Jurkat, Clone E6-1 (cell line): ENCODE results near the gene FLNC.
A peak's percentile ranks its signal among the peaks of the same experiment; 100 is the strongest.

Experiments used
- DNase-seq: peaks from one replicate; pipeline ENCODE4 v3.0.0-alpha.2; 2011; ENCODE audit warnings: low read depth, low spot score
- H3K4me3 ChIP-seq: 2 replicates; pipeline ENCODE4 v1.5.1; 2011; ENCODE audit warnings: mild to moderate bottlenecking, low read length, control low read depth, moderate library complexity

Gene FLNC

DNA sequence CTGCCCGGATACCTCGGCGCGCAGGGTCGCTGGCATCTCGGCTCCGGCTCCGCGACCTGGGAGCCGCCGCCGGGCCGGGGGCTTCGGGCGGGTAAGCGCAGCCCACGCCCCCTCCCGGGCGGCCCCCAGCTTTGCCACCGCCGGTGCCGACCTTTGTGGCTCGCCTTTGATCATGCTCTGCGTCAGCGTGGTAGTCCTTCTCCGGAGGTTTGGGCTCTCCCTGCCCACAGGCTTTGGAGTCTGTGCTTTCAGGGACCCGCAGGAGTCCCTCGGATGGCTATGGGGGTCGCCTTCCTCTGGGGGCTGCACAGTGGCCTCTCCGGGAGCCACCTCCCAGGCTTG is 39.7 kb downstream of the FLNC start:
- no peak for DNase-seq
- peak overlapping the region; percentile 47 for H3K4me3 ChIP-seq

- DNase-seq = no peak
- H3K4me3 ChIP-seq = no peak overlapping the region
Measured at GRCh38 chr7:128871050-128871449, 40.8 kb downstream of the FLNC start.

DNA sequence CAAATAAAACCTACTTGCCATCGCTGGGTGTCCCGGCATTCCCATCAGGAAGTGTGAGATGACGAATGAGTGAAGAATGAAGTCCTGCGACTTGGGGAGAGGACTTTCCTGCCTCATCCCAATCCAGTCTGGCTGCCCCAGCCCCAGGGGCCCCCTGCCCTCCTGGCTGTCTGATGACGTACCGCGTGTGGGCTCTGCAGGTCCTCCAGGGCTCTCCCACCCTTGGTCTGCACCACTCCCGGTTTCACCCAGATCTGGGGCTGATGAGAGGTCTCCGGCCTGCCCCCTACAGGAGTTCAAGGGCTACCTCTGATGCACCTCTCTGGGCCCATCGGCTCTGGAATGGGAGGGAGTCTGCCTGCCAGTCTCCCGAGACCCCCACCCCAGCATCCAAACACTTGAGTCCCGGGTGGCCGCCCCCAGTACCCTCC is 42.2 kb downstream of the FLNC start:
- H3K4me3 ChIP-seq = no peak overlapping the region
- DNase-seq = no peak

GRCh38 chr7:128873234-128873633 is 43.0 kb downstream of the FLNC start:
- no peak for DNase-seq
- H3K4me3 ChIP-seq = no peak overlapping the region

GRCh38 chr7:128874140-128875031 is 44.2 kb downstream of the FLNC start:
- no peak for DNase-seq
- H3K4me3 ChIP-seq = no peak overlapping the region

- no peak for DNase-seq
- no peak overlapping the region for H3K4me3 ChIP-seq
Measured at GRCh38 chr7:128875523-128875948, 45.3 kb downstream of the FLNC start.

DNA sequence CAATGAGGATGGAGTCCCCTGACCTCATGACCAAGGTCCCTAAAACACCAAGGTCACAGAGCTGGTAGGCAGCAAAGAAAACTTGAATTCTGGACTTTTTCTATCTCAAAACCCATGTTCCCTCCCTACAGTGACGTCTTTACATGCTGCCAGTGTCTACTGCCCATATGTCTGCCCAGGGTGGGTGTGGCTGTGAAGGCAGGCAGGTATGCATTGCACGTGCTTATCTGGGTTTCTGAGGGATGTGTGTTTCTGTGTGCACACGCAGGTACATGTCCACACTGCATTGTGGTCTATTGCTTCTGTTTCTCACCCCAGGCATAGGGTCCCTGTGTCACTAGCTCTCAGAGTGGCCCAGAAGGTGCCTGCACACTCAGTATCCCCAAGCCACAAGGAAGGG is 45.9 kb downstream of the FLNC start:
- no peak overlapping the region for H3K4me3 ChIP-seq
- DNase-seq = no peak

- no peak overlapping the region for H3K4me3 ChIP-seq
- no peak for DNase-seq
Measured at GRCh38 chr7:128876586-128876977, 46.4 kb downstream of the FLNC start.

GRCh38 chr7:128876978-128877755 is 47.0 kb downstream of the FLNC start:
- no peak for DNase-seq
- no peak overlapping the region for H3K4me3 ChIP-seq

- 0 out of 2 replicates have a peak overlapping the region, but pooled peaks have one; percentile 9 for H3K4me3 ChIP-seq
Measured at GRCh38 chr7:128877756-128878120, 47.5 kb downstream of the FLNC start.

GRCh38 chr7:128878226-128879105 is 48.3 kb downstream of the FLNC start:
- H3K4me3 ChIP-seq = no peak overlapping the region
- no peak for DNase-seq

More at GRCh38 chr7:128877756-128878120, 47.5 kb downstream of the FLNC start:
- DNase-seq = no peak

DNA sequence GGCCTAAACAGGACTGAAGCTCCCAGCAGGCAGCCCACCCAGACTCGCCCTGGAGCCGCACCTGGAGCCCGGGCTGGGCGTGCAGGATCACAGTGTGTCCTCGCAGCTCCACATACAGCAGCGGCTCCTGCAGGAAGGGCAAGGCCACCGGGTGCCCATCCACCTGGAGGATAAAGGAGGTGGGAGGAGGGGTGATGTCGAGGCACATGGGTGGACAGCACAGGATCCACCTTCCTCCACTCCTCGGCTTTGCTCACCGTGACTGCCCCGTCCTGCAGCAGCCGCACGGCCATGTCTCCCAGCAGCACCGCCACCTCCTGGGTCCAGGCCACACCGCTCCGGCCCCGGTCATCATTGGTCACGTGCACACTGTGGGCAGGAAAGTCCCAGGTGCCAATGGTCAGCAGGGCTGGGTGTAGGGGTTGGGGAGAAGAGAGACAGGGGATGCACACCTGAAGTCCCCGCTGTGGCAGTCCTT is 49.3 kb downstream of the FLNC start:
- no peak for DNase-seq
- H3K4me3 ChIP-seq = no peak overlapping the region

GRCh38 chr7:128879939-128880746 is 49.9 kb downstream of the FLNC start:
- no peak for DNase-seq
- no peak overlapping the region for H3K4me3 ChIP-seq

DNA sequence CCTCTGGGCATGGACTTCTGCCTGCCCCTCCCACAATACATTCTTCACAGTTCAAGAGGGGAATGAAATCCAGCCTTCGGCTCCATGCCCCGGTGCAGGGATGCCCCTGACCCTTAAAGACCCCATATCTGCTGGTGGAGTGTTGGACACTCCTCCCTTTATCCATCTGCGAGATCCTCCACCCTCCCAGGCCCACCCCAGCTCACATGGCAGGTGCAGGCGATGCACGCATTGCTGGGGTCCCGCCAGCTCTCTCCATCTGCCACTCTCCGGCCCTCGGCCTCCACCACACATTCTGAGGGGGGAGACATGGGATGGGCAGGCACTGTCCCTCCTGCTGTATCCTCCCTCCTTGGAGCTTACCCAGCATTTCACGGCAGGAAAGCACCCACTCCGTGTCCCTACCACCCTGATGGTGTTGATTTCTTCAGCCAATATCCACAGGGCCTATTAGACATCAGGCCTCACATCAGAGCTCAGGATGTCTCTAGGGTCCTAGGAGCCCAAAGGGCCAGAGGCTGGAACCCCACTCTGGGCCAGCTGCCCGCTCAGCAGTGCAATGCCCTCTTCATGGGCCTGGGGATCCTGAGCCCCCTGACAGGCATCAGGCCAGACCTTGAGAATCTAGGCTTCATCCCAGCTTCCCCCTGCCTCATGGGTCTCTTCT is 50.7 kb downstream of the FLNC start:
- DNase-seq = no peak
- no peak overlapping the region for H3K4me3 ChIP-seq

GRCh38 chr7:128881458-128882125 is 51.4 kb downstream of the FLNC start:
- DNase-seq = no peak
- H3K4me3 ChIP-seq = no peak overlapping the region

DNA sequence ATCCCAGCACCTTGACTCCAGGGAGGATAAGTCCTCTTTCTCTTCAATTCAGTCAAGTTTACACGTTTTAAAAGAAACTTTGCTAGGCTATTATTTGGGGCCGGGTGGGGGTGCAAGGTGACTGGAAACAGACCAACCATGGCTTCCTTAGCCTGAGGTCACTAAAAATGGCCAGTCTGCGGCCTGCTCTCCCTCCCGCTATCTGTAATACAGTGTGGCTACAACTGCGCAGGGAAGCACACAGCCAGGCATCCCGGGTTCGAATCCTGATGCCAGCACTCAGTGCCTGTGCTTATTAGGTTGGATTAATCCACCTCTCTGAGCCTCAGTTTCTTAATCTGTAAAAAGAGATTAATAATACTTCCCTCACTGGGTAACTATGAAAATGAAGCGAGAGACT is 51.9 kb downstream of the FLNC start:
- DNase-seq = no peak
- H3K4me3 ChIP-seq = no peak overlapping the region

- H3K4me3 ChIP-seq = peak overlapping the region; percentile 62
- peak; percentile 69 for DNase-seq
Measured at GRCh38 chr7:128883622-128884448, 53.6 kb downstream of the FLNC start.
